ENCODE data around the gene CHIT1. TPM values are rescaled to one million over a fixed set of nuclear protein-coding genes. Genes with fewer than 3 reads are reported as not detected.
A peak's percentile ranks its signal among the peaks of the same experiment; 100 is the strongest.
"Not testable (repeated sequence)": the region's sequence is repeated elsewhere in the genome, so short reads cannot be mapped to it uniquely, and the experiment has no call there.

The CHIT1 gene
- total RNA-seq, 1 donor from 2014 or later, result not detected

DNA sequence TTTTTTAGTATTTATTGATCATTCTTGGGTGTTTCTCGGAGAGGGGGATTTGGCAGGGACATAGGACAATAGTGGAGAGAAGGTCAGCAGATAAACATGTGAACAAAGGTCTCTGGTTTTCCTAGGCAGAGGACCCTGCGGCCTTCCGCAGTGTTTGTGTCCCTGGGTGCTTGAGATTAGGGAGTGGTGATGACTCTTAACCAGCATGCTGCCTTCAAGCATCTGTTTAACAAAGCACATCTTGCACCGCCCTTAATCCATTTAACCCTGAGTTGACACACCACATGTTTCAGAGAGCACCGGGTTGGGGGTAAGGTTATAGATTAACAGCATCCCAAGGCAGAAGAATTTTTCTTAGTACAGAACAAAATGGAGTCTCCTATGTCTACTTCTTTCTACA, 36.7 kb upstream of the CHIT1 start:
- DNase-seq (ENCODE audit: low read depth in 2 of 2), result not testable (repeated sequence)

DNA sequence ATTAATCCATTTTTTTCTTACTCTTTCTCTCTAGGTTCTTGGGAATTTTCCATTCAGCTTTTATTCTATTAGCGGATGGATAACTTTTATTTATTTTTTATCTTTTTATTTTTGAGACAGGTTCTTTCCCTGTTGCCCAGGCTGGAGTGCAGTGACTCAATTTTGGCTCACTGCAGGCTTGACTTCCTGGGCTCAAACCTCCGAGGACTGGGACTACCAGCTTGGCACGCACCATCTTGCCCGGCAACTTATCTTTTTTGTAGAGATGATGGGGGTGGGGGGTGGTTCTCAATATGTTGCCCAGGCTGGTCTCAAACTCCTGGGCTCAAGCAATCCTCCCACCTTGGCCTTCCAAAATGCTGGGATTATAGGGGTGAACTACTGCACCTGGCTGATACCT, 36.1 kb upstream of the CHIT1 start:
- DNase-seq (ENCODE audit: low read depth in 2 of 2), result no peak

DNA sequence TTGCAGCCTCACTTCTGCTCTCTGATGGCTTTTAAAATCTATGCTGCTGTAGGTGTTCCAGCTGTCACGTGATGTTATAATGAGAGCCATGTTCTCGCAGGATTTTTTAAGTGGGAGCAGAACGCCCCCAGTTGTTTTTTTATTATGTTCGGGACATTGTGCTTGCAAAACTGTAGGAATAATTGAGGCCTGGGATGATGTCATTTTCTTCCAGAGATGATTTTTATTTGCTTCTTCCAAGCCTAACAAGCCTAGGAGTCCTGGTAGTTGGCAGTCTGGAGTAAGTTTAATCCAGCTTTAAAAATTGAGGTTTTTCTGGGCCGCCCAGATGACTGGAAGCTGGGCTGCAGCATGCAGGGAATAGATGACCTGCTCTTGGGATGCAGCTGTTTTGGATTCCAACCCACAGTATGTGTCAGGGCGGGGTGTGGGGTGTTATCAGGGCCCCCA, 34.6 kb upstream of the CHIT1 start:
- no peak for DNase-seq (ENCODE audit: low read depth in 2 of 2)

- no peak for DNase-seq (ENCODE audit: low read depth in 2 of 2)
These were observed 34.0 kb upstream of the CHIT1 start for GRCh38 chr1:203263496-203263895.

GRCh38 chr1:203256636-203257035, 27.2 kb upstream of the CHIT1 start:
- not testable (repeated sequence) for DNase-seq (ENCODE audit: low read depth in 2 of 2)

- DNase-seq (ENCODE audit: low read depth in 2 of 2), result not testable (repeated sequence)
These were observed 25.3 kb upstream of the CHIT1 start for GRCh38 chr1:203254782-203255181.

DNA sequence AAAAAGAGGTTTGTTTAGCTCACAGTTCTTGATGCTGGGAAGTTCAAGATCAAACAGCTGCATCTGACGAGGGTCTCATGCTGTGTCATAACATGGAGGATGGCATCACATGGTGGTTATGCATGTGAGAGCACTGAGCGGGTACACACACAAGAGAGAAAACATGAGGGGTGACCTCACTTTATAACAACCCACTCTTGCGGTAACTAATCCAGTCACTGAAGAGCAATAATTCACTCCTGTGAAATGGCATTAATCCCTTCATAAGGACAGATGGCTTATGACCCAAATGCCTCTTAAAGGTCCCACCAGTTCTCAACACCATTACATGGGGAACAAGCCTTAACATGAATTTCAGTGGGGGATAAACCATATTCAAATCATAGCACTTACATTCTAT, 23.2 kb upstream of the CHIT1 start:
- no peak for DNase-seq (ENCODE audit: low read depth in 2 of 2)

- no peak for DNase-seq (ENCODE audit: low read depth in 2 of 2)
These were observed 22.0 kb upstream of the CHIT1 start for GRCh38 chr1:203251466-203251865.

DNA sequence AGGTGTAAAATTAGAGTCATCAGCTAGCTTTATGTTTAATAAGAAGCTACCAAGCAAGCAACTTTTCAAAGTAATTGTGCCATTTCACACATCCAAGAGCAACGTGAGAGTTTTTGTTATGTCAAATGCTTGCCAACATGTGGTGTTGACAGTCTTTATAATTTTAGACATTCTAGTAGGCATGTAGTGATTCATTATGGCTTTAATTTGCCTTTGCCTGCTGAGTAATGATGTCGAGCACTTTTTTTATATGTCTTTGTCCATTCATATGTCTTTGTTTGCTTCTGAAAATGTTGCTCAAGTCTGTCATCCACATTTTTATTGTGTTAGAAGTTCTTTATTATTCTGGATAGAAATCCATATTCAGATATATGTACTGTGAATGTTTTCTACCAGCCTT, 21.4 kb upstream of the CHIT1 start:
- no peak for DNase-seq (ENCODE audit: low read depth in 2 of 2)

DNA sequence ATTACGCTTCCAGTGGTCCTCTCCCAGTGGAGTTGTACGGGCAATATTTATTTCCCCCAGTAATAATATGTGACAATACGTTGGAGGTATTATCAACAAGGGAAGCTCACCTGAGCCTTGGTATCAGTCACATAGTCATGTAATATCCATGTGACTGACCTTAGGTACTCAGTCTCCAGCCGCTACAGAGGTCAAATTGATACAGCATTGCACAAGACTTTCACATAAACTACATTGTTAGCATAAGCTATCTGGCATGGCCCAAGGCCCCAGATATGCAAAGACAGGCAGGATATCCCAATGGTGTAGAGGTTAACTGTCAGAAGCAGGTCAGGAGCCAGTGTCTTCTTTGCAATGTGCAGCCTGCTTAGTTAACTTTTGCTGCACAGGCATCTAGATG, 15.3 kb upstream of the CHIT1 start:
- no peak for DNase-seq (ENCODE audit: low read depth in 2 of 2)

DNA sequence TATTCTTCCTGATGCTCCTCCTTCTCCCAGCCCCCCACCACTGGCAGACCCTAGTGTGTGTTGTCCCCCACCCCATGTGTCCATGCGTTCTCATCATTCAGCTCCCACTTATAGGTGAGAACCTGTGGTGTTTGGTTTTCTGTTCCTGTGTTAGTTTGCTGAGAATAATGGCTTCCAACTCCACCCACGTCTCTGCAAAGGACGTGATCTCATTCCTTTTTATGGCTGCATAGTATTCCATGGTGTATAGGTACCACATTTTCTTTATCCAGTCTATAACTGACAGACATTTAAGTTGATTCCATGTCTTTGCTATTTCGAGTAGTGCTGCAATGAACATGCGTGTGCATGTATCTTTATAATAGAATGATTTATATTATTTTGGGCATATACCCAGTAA, 12.2 kb upstream of the CHIT1 start:
- not testable (repeated sequence) for DNase-seq (ENCODE audit: low read depth in 2 of 2)

DNA sequence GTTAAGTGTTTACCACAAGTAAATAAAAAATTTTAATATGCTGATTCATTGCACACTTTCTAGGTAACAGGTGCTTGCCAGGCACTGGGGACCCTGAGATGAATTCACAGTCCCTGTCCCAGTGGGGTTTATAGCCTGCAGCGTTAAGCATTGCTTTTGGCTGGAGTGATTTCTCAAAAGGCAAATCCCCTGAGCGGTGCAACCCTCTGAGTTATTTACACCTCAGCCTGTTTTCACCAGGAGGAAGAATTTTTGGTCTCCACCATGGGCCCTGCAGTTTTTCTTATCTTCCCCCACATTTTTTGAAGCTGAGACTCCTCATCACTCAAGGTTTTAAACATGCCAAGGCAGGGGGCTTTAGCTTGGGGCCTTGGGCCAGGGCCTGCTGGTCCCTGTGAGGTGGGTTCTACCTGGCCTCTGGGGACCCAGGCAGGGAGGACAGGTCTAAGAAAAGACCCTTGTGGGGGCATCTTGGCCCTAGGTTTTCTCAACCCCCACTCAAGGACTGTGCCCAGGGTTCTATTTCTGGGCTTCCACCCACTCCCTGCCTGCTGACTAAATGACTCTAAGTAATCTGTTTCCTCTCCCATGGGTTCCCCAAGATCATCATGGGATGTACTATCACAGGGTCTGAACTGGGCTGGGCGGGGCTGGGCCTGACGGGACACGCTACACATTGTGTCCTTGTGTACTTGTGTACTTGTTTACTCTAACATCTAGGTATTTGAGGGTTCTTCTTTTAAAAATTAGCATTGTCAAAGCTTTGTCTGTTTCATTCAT, 10.2 kb upstream of the CHIT1 start:
- no peak for DNase-seq (ENCODE audit: low read depth in 2 of 2)

DNA sequence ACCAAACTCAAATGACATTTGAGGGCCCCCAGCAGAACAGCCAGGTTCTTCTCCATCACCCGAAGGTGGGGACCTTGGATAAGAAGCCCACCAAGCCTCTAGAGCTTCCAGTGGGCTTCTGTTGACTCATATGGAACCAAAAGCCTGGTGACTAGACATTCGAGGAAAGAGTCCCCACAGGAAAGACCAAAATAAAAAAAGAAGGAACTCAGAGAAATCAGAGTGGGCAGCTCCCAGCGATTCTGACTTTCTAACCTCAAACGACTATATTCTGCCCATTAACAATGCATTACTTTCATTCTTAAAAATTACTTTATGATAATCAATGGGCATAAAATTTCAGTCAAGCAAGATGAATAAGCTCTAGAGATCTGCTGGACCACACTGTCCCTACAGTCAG, 9.6 kb upstream of the CHIT1 start:
- DNase-seq (ENCODE audit: low read depth in 2 of 2), result no peak

DNA sequence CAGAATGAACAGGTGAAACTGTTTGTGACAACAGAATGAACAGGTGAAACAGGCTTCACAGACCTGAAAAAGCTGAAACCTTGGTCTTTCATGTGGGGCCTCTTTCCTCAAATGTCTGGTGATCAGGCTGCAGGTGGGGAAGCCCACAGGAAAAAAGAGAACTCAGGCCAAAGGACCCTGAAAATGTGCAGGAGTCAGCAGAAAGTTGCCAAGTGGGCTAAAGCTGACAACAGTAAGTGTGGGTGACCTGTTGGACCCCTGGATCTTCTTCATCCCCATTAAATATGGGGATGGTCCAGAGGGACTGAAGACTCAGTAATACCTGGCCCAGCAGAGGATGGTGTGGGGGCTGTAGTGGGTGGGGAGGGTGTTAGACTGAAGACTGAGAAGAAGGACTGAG, 9.1 kb upstream of the CHIT1 start:
- DNase-seq (ENCODE audit: low read depth in 2 of 2), result no peak

GRCh38 chr1:203234901-203235300, 5.4 kb upstream of the CHIT1 start:
- not testable (repeated sequence) for DNase-seq (ENCODE audit: low read depth in 2 of 2)

DNA sequence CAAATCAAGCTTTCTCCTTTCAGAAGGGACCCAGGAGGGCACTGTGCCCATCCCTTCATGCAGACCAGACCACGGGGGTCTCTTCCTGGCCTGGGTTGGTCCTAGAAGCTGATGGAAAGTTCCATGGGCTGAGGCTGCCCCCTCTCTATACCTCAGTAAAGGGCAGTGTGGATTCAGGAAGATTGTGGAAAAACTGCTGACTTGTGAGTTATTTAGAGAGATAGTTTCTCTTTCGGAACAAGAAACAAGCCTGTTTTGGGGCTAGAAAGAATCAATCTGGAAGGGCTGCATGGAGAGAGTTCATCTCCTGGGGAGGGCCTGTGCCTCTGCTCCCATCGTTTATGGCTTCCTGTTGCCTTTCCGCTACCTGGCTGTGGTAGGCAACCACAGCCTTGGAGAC, 803 bp downstream of the CHIT1 start:
- DNase-seq (ENCODE audit: low read depth in 2 of 2), result no peak

DNA sequence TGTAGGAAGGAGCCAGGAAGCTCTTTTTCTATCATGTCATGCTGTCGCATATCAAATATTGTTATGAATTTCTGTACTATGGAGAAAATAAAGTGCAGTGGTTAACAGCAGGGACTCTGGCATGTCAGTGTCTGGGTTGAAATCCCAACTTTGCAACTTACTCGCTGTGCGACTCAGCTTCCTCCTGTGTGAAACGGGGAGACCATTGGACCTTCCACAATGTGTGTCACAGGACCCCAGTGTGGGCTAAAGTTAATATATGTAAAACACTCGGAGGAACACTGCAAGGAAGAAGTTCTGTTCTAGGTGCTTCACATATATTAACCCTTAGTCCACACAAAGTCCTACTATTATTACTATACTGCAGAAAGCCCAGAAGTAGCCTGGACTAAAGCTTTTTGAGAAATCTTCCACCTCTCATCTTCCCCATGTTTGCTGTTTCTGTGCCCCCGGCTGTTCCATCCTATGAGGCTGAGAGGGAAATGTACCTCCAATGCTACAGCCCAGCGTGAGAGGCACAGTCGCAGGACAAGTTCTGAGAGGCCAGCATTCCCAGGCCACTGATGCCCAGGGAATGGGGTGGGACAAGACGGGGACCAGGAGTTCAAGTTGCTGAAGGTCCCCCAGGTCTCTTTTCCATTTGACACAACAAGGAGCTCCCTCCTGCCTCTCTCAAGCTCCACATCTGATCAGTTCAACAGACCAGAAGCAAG, 1.9 kb downstream of the CHIT1 start:
- no peak for DNase-seq (ENCODE audit: low read depth in 2 of 2)

GRCh38 chr1:203225071-203225470, 4.4 kb downstream of the CHIT1 start:
- no peak for DNase-seq (ENCODE audit: low read depth in 2 of 2)

DNA sequence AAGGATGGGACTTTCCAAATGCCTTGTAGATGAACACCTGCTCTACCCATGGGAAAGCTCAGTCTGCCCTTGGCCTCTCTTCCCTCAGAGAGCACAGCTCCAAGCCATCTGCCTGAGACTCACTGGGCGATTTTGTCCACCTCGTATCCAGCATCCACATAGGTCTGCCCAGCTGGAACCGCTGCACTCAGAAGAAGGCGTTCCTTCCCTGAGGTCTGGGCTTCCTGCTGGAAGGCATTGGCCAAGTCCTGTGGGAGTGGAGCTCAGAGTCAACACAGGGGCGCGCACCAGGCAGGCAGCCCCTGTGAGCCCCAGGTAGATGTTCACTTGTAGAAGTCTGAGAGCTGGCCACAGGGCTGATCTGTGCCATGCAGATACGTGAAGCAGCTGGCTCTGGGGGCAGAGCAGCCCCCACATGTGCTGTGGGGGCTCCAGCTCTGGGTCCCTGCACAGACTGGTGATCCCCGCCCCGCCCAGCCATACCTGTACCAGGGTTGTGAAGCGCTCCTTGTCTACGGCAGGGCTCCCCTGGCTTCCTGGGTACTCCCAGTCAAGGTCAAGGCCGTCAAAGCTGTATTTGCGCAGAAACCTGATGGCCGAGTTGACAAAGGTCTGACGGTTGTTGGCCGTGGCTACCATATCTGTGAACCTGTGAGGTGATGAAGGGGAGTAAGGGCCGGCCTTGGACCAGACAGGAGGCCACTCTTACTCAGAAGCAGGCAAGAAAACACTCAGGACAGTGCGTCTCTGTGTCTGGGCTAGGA, 6.3 kb downstream of the CHIT1 start:
- no peak for DNase-seq (ENCODE audit: low read depth in 2 of 2)

GRCh38 chr1:203219934-203220333, 9.5 kb downstream of the CHIT1 start:
- peak in 1 of 2 donors; percentile 5 for DNase-seq (ENCODE audit: low read depth in 2 of 2)

- DNase-seq (ENCODE audit: low read depth in 2 of 2), result no peak
These were observed 10.3 kb downstream of the CHIT1 start for GRCh38 chr1:203219171-203219570.

DNA sequence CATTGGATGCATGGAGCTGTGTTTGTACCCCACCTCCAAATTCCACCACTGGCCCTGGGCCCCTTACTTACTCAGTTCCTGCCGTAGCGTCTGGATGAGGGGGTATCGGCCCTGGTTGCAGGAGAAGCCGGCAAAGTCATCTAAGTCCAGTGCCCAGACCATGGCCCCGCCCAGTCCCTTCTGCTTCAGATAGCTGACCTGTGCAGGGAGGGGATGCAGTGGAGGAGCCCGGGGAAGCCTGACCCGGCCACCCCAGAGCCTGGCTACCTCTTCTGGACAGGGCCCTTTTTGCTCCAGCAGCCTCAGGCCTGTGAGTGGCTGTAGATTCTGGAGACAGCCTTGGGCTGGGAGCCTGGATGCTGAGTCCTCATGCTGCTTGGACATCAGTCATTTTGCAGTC, 11.8 kb downstream of the CHIT1 start:
- DNase-seq (ENCODE audit: low read depth in 2 of 2), result no peak
